HG02970 (cell line): ENCODE measurements around the gene SDC4.

Experiments
- ATAC-seq: cut with Tn5 transposase; IDR thresholded peaks from one replicate; pipeline ENCODE4 v1.9.1; 2021; ENCODE audit warnings: mild to moderate bottlenecking, moderate library complexity, moderate number of reproducible peaks; ENCODE audit not compliant: unreplicated experiment, low FRiP score

The SDC4 gene

GRCh38 chr20:45322952-45323383, 25.3 kb downstream of the SDC4 start:
- no peak for ATAC-seq

GRCh38 chr20:45320948-45321595, 27.2 kb downstream of the SDC4 start:
- ATAC-seq = no peak

GRCh38 chr20:45318948-45319347, 29.3 kb downstream of the SDC4 start:
- ATAC-seq = no peak

- ATAC-seq = no peak
Measured at GRCh38 chr20:45318386-45318939, 29.8 kb downstream of the SDC4 start.

- no peak for ATAC-seq
Measured at GRCh38 chr20:45317826-45318225, 30.4 kb downstream of the SDC4 start.

- no peak for ATAC-seq
Measured at GRCh38 chr20:45316150-45317080, 31.8 kb downstream of the SDC4 start.

GRCh38 chr20:45315672-45316071, 32.6 kb downstream of the SDC4 start:
- no peak for ATAC-seq

GRCh38 chr20:45313943-45314342, 34.3 kb downstream of the SDC4 start:
- ATAC-seq = no peak

GRCh38 chr20:45313065-45313695, 35.0 kb downstream of the SDC4 start:
- no peak for ATAC-seq

- ATAC-seq = no peak
Measured at GRCh38 chr20:45312241-45312640, 36.0 kb downstream of the SDC4 start.

- no peak for ATAC-seq
Measured at GRCh38 chr20:45311589-45312211, 36.5 kb downstream of the SDC4 start.

GRCh38 chr20:45309075-45309474, 39.1 kb downstream of the SDC4 start:
- ATAC-seq = no peak

- no peak for ATAC-seq
Measured at GRCh38 chr20:45308117-45308778, 40.0 kb downstream of the SDC4 start, which contains the start of gene MATN4. Gene MATN4, minus strand, starts transcription at chr20:45308299. Its CDS starts 2,717 bp downstream, at chr20:45305582.

- no peak for ATAC-seq
Measured at GRCh38 chr20:45307076-45307640, 41.1 kb downstream of the SDC4 start.

- ATAC-seq = no peak
Measured at GRCh38 chr20:45306431-45306982, 41.7 kb downstream of the SDC4 start, which contains the start of gene RBPJL. Gene RBPJL, plus strand, starts transcription at chr20:45306840. Its CDS starts 83 bp downstream, at chr20:45306923.

- no peak for ATAC-seq
Measured at GRCh38 chr20:45305262-45305661, 43.0 kb downstream of the SDC4 start.

- ATAC-seq = no peak
Measured at GRCh38 chr20:45304464-45304999, 43.7 kb downstream of the SDC4 start.

GRCh38 chr20:45303586-45304463, 44.4 kb downstream of the SDC4 start:
- ATAC-seq = no peak
